ENCODE measurements around the gene ERC1.

Gene ERC1

GRCh38 chr12:1176191-1176590, 185.2 kb downstream of the ERC1 start:
- H3K36me3 ChIP-seq (replicated peaks; ENCODE audit: insufficient read depth, low read length) = no peaks in the 10 kb centered on the region
- no peak overlapping the region for H3K4me3 ChIP-seq (ENCODE audit: low read length)
- no peak overlapping the region for H3K27ac ChIP-seq (ENCODE audit: low read length)
- H3K9me2 ChIP-seq (replicated peaks; ENCODE audit: insufficient read depth, low read length) = no peaks in the 10 kb centered on the region
- H3K9me3 ChIP-seq (replicated peaks; ENCODE audit: insufficient read depth, low read length) = no peaks in the 10 kb centered on the region
- H3F3A ChIP-seq (ENCODE audit: insufficient read depth, low read length) = peaks cover 18% of the 10 kb centered on the region
- H4K20me1 ChIP-seq (ENCODE audit: insufficient read depth, low read length) = no peaks in the 10 kb centered on the region
- H3K4me1 ChIP-seq (ENCODE audit: low read length) = 0 out of 2 replicates have a peak, but pooled peaks cover 8% of the 10 kb centered on the region
- no peak for DNase-seq
- peaks cover 13% of the 10 kb centered on the region; the same call in 1 of the 2 replicates for H3K79me2 ChIP-seq (ENCODE audit: low read length)
- no peak overlapping the region for H3K4me2 ChIP-seq (ENCODE audit: low read depth, low read length)
- H2AFZ ChIP-seq (ENCODE audit: low read length) = no peak overlapping the region
- H3K9ac ChIP-seq (ENCODE audit: low read length) = no peak overlapping the region
- no peaks in the 10 kb centered on the region for H3K27me3 ChIP-seq (replicated peaks; ENCODE audit: insufficient read depth, low read length)
- TF ChIP-seq CTCF (IDR thresholded peaks at IDR 0.05; ENCODE audit: low read length) (no peak), EZH2phosphoT487 (IDR thresholded peaks at IDR 0.05; ENCODE audit: low read length) (no peak), EZH2 (optimal IDR thresholded peaks at IDR 0.05; ENCODE audit: low read depth, low read length) (no peak)

DNA sequence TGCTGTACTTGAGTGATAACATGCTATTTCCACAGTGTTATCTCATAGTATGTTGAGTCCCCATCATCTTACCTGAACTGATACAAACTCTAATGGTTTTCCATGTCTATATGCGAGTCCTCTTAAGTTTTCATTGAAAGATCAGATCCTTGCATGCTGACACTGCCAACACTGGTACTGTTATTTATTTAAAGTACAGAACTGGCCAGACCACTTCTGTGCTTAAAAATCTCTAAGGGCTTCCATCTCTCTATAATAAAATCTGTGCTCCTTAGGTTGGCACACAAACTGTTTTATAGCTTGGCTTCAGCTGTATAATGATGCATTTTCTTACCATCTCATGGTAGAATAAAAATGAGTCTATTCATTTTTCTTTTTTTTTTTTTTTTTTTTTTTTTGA, 188.1 kb downstream of the ERC1 start:
- Histone ChIP-seq H3K4me3 (ENCODE audit: low read length) (no peak overlapping the region), H2AFZ (ENCODE audit: low read length) (no peak overlapping the region), H3K36me3 (replicated peaks; ENCODE audit: insufficient read depth, low read length) (no peaks in the 10 kb centered on the region), H3K9me2 (replicated peaks; ENCODE audit: insufficient read depth, low read length) (no peaks in the 10 kb centered on the region), H3K9ac (ENCODE audit: low read length) (no peak overlapping the region), H3K79me2 (ENCODE audit: low read length) (peaks cover 13% of the 10 kb centered on the region; the same call in 1 of the 2 replicates), H3K4me2 (ENCODE audit: low read depth, low read length) (no peak overlapping the region), H3F3A (ENCODE audit: insufficient read depth, low read length) (peaks cover 7% of the 10 kb centered on the region), H3K27me3 (replicated peaks; ENCODE audit: insufficient read depth, low read length) (no peaks in the 10 kb centered on the region), H3K9me3 (replicated peaks; ENCODE audit: insufficient read depth, low read length) (no peaks in the 10 kb centered on the region), H3K4me1 (ENCODE audit: low read length) (no peaks in the 10 kb centered on the region), H4K20me1 (ENCODE audit: insufficient read depth, low read length) (no peaks in the 10 kb centered on the region), H3K27ac (ENCODE audit: low read length) (no peak overlapping the region)
- no peak for DNase-seq
- TF ChIP-seq CTCF (IDR thresholded peaks at IDR 0.05; ENCODE audit: low read length) (no peak), EZH2phosphoT487 (IDR thresholded peaks at IDR 0.05; ENCODE audit: low read length) (no peak), EZH2 (optimal IDR thresholded peaks at IDR 0.05; ENCODE audit: low read depth, low read length) (no peak)

GRCh38 chr12:1182069-1182468, 191.0 kb downstream of the ERC1 start:
- H3K4me2 ChIP-seq (ENCODE audit: low read depth, low read length) = no peak overlapping the region
- DNase-seq = no peak
- H3K36me3 ChIP-seq (replicated peaks; ENCODE audit: insufficient read depth, low read length) = no peaks in the 10 kb centered on the region
- no peaks in the 10 kb centered on the region for H3K9me2 ChIP-seq (replicated peaks; ENCODE audit: insufficient read depth, low read length)
- H4K20me1 ChIP-seq (ENCODE audit: insufficient read depth, low read length) = no peaks in the 10 kb centered on the region
- no peak for TF ChIP-seq CTCF (IDR thresholded peaks at IDR 0.05; ENCODE audit: low read length)
- peaks cover 25% of the 10 kb centered on the region for H3F3A ChIP-seq (ENCODE audit: insufficient read depth, low read length)
- no peaks in the 10 kb centered on the region for H3K9me3 ChIP-seq (replicated peaks; ENCODE audit: insufficient read depth, low read length)
- H2AFZ ChIP-seq (ENCODE audit: low read length) = no peak overlapping the region
- H3K4me3 ChIP-seq (ENCODE audit: low read length) = no peak overlapping the region
- H3K9ac ChIP-seq (ENCODE audit: low read length) = no peak overlapping the region
- H3K27ac ChIP-seq (ENCODE audit: low read length) = no peak overlapping the region
- 0 out of 2 replicates have a peak, but pooled peaks cover 5% of the 10 kb centered on the region for H3K79me2 ChIP-seq (ENCODE audit: low read length)
- peaks cover 17% of the 10 kb centered on the region for H3K4me1 ChIP-seq (ENCODE audit: low read length)
- H3K27me3 ChIP-seq (replicated peaks; ENCODE audit: insufficient read depth, low read length) = no peaks in the 10 kb centered on the region

All from MM.1S (cell line).